Thyroid gland (tissue), 4 donors: Measurements from ENCODE around the gene ZNF398.

ENCODE experiments used
- POLR2A ChIP-seq, 2 donors: fragments of 450-650 bp; IDR thresholded peaks; one replicate each; pipeline ENCODE4 v1.6.1; 2017; ENCODE audit warnings: antibody characterized with exemption in 2 of 2, mild to moderate bottlenecking in 2 of 2, moderate library complexity in 1 of 2
- TF ChIP-seq, protein P1 (sequence below), 6 experiments: fragments of 200-600 bp in 3 of 6; fragments of 450-650 bp in 3 of 6; sonication (generic) in 3 of 6; IDR thresholded peaks; one replicate each; pipeline ENCODE4 v1.5.1; 2016 to 2019; ENCODE audit warnings: antibody characterized with exemption in 6 of 6, mild to moderate bottlenecking in 2 of 6, inconsistent platforms in 1 of 6, moderate library complexity in 1 of 6

DNA sequence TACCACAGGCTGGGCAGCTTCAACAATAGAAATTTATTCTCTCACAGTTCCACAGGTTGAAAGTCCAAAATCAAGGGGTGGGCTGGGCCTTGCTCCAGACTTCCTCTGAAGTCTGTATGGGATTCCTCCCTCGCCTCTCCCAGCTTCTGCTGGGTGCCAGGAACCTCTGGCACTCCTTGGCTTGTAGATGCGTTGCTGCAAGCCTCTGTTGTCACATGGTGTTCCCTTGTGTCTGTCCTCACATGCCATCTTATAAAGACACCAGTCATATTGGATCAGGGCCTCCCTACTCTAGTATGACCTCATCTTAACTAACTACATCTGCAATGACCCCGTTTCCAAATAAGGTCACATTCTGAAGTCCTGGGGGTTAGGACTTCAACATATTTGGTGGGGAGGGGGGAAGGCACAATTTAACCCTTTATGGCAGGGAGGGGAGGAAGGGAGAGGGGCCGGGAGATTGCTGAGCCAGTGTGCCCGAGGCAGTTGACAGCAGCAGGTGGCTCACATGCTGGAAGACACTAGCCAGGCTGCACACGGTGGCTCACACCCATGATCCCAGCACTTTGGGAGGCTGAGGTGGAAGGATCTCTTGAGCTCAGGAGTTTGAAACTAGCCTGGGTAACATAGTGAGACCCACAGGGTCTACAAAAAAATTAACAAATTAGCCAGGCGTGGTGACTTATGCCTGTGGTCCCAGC is 66.9 kb downstream of the ZNF398 start:
- TF ChIP-seq, protein P1, sequence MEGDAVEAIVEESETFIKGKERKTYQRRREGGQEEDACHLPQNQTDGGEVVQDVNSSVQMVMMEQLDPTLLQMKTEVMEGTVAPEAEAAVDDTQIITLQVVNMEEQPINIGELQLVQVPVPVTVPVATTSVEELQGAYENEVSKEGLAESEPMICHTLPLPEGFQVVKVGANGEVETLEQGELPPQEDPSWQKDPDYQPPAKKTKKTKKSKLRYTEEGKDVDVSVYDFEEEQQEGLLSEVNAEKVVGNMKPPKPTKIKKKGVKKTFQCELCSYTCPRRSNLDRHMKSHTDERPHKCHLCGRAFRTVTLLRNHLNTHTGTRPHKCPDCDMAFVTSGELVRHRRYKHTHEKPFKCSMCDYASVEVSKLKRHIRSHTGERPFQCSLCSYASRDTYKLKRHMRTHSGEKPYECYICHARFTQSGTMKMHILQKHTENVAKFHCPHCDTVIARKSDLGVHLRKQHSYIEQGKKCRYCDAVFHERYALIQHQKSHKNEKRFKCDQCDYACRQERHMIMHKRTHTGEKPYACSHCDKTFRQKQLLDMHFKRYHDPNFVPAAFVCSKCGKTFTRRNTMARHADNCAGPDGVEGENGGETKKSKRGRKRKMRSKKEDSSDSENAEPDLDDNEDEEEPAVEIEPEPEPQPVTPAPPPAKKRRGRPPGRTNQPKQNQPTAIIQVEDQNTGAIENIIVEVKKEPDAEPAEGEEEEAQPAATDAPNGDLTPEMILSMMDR (IDR thresholded peaks at IDR 0.05), result no peak
- TF ChIP-seq POLR2A (IDR thresholded peaks at IDR 0.05), result no peak
